Heart left ventricle (tissue), 16 donors: Measurements from ENCODE around the gene CTXN1. TPM values are rescaled to one million over a fixed set of nuclear protein-coding genes. Genes with fewer than 3 reads are reported as not detected.

Experiments
- ATAC-seq, 4 donors: fragments of 200-7000 bp; cut with Tn5 transposase; one replicate each; pipeline ENCODE4 v1.9.1; 2020 to 2022; ENCODE audit warnings: moderate library complexity in 4 of 4, mild to moderate bottlenecking in 3 of 4, moderate number of reproducible peaks in 1 of 4
- DNase-seq, 5 donors: peaks; one replicate each; pipeline ENCODE4 v3.0.0-alpha.2; 2020
- H3K27ac ChIP-seq, 12 donors: fragments of 200-600 bp; sonication (generic) in 4 of 12; one replicate each; pipeline versions ENCODE4 v1.5.0 to v1.8.0; 2016 to 2022; ENCODE audit warnings: mild to moderate bottlenecking in 2 of 12
- H3K27me3 ChIP-seq, 9 donors: fragments of 200-600 bp; sonication (generic) in 2 of 9; one replicate each; pipeline versions ENCODE4 v1.5.1 to v1.8.0; 2016 to 2022; ENCODE audit warnings: mild to moderate bottlenecking in 3 of 9
- H3K36me3 ChIP-seq, 9 donors: fragments of 200-600 bp; sonication (generic) in 2 of 9; one replicate each; pipeline versions ENCODE4 v1.5.0 to v1.8.0; 2018 to 2022; ENCODE audit warnings: mild to moderate bottlenecking in 2 of 9
- H3K4me1 ChIP-seq, 12 donors: fragments of 200-600 bp; sonication (generic) in 4 of 12; one replicate each; pipeline versions ENCODE4 v1.5.0 to v1.8.0; 2016 to 2022; ENCODE audit warnings: mild to moderate bottlenecking in 3 of 12
- H3K4me3 ChIP-seq, 12 donors: fragments of 200-600 bp; sonication (generic) in 4 of 12; one replicate each; pipeline versions ENCODE4 v1.5.0 to v1.8.0; 2017 to 2022; ENCODE audit warnings: mild to moderate bottlenecking in 9 of 12, moderate library complexity in 4 of 12
- H3K9me3 ChIP-seq, 12 donors: fragments of 200-600 bp; sonication (generic) in 4 of 12; one replicate each; pipeline versions ENCODE4 v1.5.0 to v1.8.0; 2016 to 2022; ENCODE audit warnings: mild to moderate bottlenecking in 1 of 12
- POLR2A ChIP-seq, 2 donors: fragments of 450-650 bp; IDR thresholded peaks; one replicate each; pipeline ENCODE4 v1.6.1; 2017; ENCODE audit warnings: antibody characterized with exemption in 2 of 2, mild to moderate bottlenecking in 2 of 2, moderate library complexity in 2 of 2
- WGBS, 4 donors: extraction: QIAGEN DNeasy Blood & Tissue Kit in 2 of 4; methylation state at CpG; one replicate each; pipeline versions ENCODE4 v1.1.5 to v1.1.7; 2013 to 2018; 5-methylcytosine and 5-hydroxymethylcytosine counted together
- intact Hi-C, 10 donors: fragments of 100-400 bp; cut with DNase I; formaldehyde crosslinking; loops; one replicate each; pipeline versions ENCODE4 v1.11.1 to v1.14.2; 2022
- polyA plus RNA-seq, 2 donors: library from polyadenylated mRNA; stranded (reverse); fragments of 200-250 nt; gene quantifications; one replicate each; pipeline ENCODE4 v1.2.3, GENCODE V29; 2013
- total RNA-seq, 9 donors: library from RNA; depleted of rRNA in 2 of 9; stranded (reverse); fragments of >200 nt in 2 of 9; fragmentation: NEBNext Ultra II Directional in 3 of 9; extraction: Animal tissue kit (Norgen Biotek cat#: 25700) in 3 of 9; gene quantifications; one replicate each; pipeline versions ENCODE4 v1.1.0 to v1.2.4, GENCODE V29; 2016 to 2023
- TF ChIP-seq, protein P1 (sequence below), 12 donors: fragments of 200-600 bp; sonication (generic) in 4 of 12; IDR thresholded peaks; one replicate each; pipeline versions ENCODE4 v1.5.0 to v1.8.0; 2018 to 2022; ENCODE audit warnings: antibody characterized with exemption in 12 of 12, mild to moderate bottlenecking in 5 of 12
- donor health status: ischemic (EF 13 %, LVEDD 7.1; RV severe dilation, severe dysfunction).
- donor health status: healthy with polysubstance abuse.
- donor health status: DM: no; HTN: yes; CAD: no.
- donor health status: DM: no; HTN: no; CAD: no.
- donor health status: ischemic (EF 25% LVEDD 6.9; RV normal size, moderate dysfunction).
- donor health status: ischemic (EF 25% LVEDD 5.7; RV mildly dilated, moderate dysfunction).
- donor health status: healthy.
- donor health status: DM: yes; HTN: yes; CAD: no.
- donor health status: ischemic (EF 35%, LVEDD 5.7; RV mildly dilated, moderate dysfunction).
- donor health status: nonischemic (EF 11% LVEDD 7.7; RV severe dilation, severe dysfunction).
- donor health status: DM: yes; HTN: yes; CAD: no.
- donor health status: PGD.
- donor health status: ischemic (EF 29% LVEDD 5.4; RV normal size, mild dysfunction).
- donor health status: nonischemic (EF 23%, LVEDD 6.1; RV moderate dilation, normal function).

The CTXN1 gene
- total and polyA plus RNA-seq, 11 donors: 0.21 to 3.3 (median 0.48) TPM; not detected in 3

- H3K9me3 ChIP-seq: no peaks in the 10 kb centered on the region
- peaks cover 0 to 53% (median 30%) of the 10 kb centered on the region in 12 donors for H3K4me1 ChIP-seq
- H3K27ac ChIP-seq: peak overlapping the region in 1 of 12 donors; percentile 40
- H3K4me3 ChIP-seq: no peak overlapping the region
- DNase-seq (no peak), ATAC-seq (no peak)
- H3K36me3 ChIP-seq: peaks cover 12 to 54% (median 32%) of the 10 kb centered on the region in 9 donors
- H3K27me3 ChIP-seq: no peaks in the 10 kb centered on the region
- WGBS, 4 donors: 60 to 70% (median 65%) methylated on average over 14 of the region's 14 CpGs
- intact Hi-C loops: loop anchor here in 2 of 10 donors (10.0 kb wide), 2 partner anchors 53 to 253 kb away; no protein-coding TSS in a partner anchor
- TF ChIP-seq POLR2A (IDR thresholded peaks at IDR 0.05): no peak
- TF ChIP-seq, protein P1, sequence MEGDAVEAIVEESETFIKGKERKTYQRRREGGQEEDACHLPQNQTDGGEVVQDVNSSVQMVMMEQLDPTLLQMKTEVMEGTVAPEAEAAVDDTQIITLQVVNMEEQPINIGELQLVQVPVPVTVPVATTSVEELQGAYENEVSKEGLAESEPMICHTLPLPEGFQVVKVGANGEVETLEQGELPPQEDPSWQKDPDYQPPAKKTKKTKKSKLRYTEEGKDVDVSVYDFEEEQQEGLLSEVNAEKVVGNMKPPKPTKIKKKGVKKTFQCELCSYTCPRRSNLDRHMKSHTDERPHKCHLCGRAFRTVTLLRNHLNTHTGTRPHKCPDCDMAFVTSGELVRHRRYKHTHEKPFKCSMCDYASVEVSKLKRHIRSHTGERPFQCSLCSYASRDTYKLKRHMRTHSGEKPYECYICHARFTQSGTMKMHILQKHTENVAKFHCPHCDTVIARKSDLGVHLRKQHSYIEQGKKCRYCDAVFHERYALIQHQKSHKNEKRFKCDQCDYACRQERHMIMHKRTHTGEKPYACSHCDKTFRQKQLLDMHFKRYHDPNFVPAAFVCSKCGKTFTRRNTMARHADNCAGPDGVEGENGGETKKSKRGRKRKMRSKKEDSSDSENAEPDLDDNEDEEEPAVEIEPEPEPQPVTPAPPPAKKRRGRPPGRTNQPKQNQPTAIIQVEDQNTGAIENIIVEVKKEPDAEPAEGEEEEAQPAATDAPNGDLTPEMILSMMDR (IDR thresholded peaks at IDR 0.05): no peak
Measured at GRCh38 chr19:7908078-7908699, 17.7 kb downstream of the CTXN1 start.

- H3K36me3 ChIP-seq: peaks cover 12 to 48% (median 28%) of the 10 kb centered on the region in 9 donors
- TF ChIP-seq POLR2A (IDR thresholded peaks at IDR 0.05): no peak
- TF ChIP-seq, protein P1 (IDR thresholded peaks at IDR 0.05): no peak
- H3K27ac ChIP-seq: peak overlapping the region in 1 of 12 donors; percentile 40
- H3K4me3 ChIP-seq: no peak overlapping the region
- no peaks in the 10 kb centered on the region for H3K9me3 ChIP-seq
- 88 to 92% (median 90%) methylated on average over 11 of the region's 11 CpGs for whole genome bisulfite sequencing, 4 donors
- DNase-seq (no peak), ATAC-seq (no peak)
- no peaks in the 10 kb centered on the region for H3K27me3 ChIP-seq
- intact Hi-C loops: loop anchor here in 2 of 10 donors (10.0 kb wide), 2 partner anchors 53 to 253 kb away; no protein-coding TSS in a partner anchor
- H3K4me1 ChIP-seq: peaks cover 0 to 60% (median 36%) of the 10 kb centered on the region in 12 donors
Measured at GRCh38 chr19:7907544-7907943, 18.4 kb downstream of the CTXN1 start.

GRCh38 chr19:7907122-7907521 lies 18.8 kb downstream of the CTXN1 start:
- H3K4me1 ChIP-seq: peaks cover 0 to 61% (median 36%) of the 10 kb centered on the region in 12 donors
- no peak overlapping the region for H3K4me3 ChIP-seq
- H3K27me3 ChIP-seq: no peaks in the 10 kb centered on the region
- intact Hi-C loops: loop anchor here in 2 of 10 donors (10.0 kb wide), 2 partner anchors 52 to 252 kb away; no protein-coding TSS in a partner anchor
- 93 to 95% (median 94%) methylated on average over 19 of the region's 19 CpGs for WGBS, 4 donors
- no peaks in the 10 kb centered on the region for H3K9me3 ChIP-seq
- H3K36me3 ChIP-seq: peaks cover 12 to 44% (median 24%) of the 10 kb centered on the region in 9 donors
- TF ChIP-seq, protein P1 (IDR thresholded peaks at IDR 0.05): no peak
- ATAC-seq: no peak
- H3K27ac ChIP-seq: no peak overlapping the region
- DNase-seq: no peak

DNA sequence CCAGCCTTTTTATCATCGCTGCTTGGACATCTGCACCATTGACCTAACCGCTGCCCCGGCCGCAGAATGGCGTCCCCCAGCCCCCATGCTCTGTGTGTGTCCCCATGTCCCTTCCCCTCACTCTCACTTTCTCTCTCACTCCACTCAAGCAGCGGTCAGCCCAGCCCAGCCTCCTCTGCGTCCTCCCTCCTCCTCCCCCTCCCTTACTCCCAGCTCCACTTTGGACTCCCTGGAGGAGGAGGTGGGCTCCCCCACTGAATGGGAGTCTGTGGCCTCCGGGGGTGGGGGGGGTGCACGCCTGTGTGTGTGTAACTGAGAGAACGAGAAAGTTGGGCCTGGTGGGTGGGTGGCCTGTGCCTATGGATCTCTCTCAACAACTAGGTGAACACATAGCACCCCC lies 20.1 kb downstream of the CTXN1 start:
- no peaks in the 10 kb centered on the region for H3K27me3 ChIP-seq
- ATAC-seq: no peak
- intact Hi-C loops: loop anchor here in 2 of 10 donors (2.0 to 10.0 kb wide), 3 partner anchors 13 to 251 kb away; no protein-coding TSS in a partner anchor
- H3K27ac ChIP-seq: no peak overlapping the region
- no peaks in the 10 kb centered on the region for H3K9me3 ChIP-seq
- H3K4me3 ChIP-seq: peak overlapping the region in 1 of 12 donors; percentile 92
- TF ChIP-seq, protein P1 (IDR thresholded peaks at IDR 0.05): no peak
- TF ChIP-seq POLR2A (IDR thresholded peaks at IDR 0.05): no peak
- 85 to 90% (median 88%) methylated on average over 8 to 10 of the region's 10 CpGs for WGBS, 4 donors
- H3K36me3 ChIP-seq: peaks cover 6 to 32% (median 12%) of the 10 kb centered on the region in 9 donors
- peaks cover 0 to 61% (median 36%) of the 10 kb centered on the region in 12 donors for H3K4me1 ChIP-seq
- peak in 1 of 5 donors; percentile 20 for DNase-seq
